ENCODE measurements around the gene CWH43. TPM values are rescaled to one million over a fixed set of nuclear protein-coding genes. Genes with fewer than 3 reads are reported as not detected.
"Not testable (repeated sequence)": the region's sequence is repeated elsewhere in the genome, so short reads cannot be mapped to it uniquely, and the experiment has no call there.

Gene CWH43
- polyA plus RNA-seq, 3 donors: 5.5 to 8.0 (median 6.9) TPM

DNA sequence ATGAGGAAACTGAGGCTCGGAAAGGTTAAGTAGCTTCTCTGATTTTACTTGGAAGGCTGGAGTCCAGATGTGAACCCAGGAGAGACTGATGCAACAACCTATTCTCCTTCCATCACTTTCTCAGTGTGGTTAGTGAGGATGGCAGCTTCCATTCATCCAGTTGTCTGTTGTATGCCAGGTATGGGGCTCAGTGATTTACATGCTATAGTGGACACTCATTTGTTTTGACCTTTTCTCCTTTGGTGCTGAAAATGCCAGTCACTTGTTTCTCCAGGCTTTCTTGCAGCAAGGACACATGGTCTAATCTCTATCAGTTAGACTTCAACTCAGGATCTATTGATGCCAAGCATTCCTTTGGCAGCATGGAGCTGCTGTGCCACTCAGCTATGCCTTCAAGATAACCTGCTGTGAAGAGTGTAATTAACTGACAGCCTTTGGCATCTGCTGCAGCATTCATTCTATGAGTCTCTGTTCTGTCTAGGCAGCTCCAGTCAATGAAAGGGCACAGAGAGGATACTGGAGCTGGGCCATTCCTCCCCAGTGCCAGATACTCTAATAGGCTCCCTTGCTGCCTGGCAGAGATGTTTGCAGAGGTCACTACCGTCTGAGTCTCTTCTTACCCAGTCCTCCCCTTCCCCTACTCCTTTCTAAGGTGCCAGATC lies 11.0 kb upstream of the CWH43 start:
- no peak for DNase-seq (ENCODE audit: low read depth in 3 of 3, low spot score in 2 of 3)

- DNase-seq (ENCODE audit: low read depth in 3 of 3, low spot score in 2 of 3): no peak
These were observed 10.0 kb upstream of the CWH43 start for GRCh38 chr4:48976041-48976440.

DNA sequence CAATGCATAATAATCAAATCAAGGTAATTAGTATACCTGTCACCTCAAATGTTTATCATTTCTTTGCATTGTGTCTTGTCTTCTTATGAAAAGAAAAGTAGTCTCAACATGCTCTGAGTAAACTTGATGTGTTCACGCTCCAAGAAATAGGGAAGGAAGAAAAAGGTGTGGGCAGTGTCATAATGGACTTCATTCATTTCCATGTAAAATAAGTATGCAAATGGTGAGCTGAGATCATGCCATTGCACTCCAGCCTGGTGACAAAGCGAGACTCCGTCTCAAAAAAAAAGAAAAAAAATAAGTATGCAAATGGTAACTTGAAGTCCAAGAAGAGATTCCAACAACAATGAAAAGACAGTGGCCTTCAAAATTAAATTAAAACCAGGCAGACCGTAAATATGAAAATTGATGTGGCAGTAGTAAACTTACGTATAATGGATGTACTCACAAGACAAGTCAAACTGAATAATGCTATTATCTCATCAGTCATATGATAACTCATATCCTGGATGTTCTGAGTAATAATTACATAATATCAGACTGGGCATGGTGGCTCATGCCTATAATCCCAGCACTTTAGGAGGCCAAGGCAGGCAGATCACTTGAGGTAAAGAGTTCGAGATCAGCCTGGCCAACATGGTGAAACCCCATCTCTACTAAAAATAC lies 6.0 kb upstream of the CWH43 start:
- DNase-seq (ENCODE audit: low read depth in 3 of 3, low spot score in 2 of 3): no peak

DNA sequence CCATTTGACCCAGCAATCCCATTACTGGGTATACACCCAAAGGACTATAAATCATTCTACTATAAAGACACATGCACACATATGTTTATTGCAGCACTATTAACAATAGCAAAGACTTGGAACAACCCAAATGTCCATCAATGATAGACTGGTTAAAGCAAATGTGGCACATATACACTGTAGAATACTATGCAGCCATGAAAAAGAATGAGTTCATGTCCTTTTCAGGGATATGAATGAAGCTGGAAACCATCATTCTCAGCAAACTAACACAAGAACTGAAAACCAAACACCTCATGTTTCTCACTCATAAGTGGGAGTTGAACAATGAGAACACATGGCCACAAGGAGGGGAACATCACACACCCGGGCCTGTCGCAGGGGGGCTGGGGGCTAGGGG lies 2.1 kb upstream of the CWH43 start:
- DNase-seq (ENCODE audit: low read depth in 3 of 3, low spot score in 2 of 3): not testable (repeated sequence)

- no peak for DNase-seq (ENCODE audit: low read depth in 3 of 3, low spot score in 2 of 3)
These were observed 486 bp upstream of the CWH43 start for GRCh38 chr4:48985602-48985975.

GRCh38 chr4:48986654-48987164 lies 634 bp downstream of the CWH43 start:
- DNase-seq (ENCODE audit: low read depth in 3 of 3, low spot score in 2 of 3): no peak

DNA sequence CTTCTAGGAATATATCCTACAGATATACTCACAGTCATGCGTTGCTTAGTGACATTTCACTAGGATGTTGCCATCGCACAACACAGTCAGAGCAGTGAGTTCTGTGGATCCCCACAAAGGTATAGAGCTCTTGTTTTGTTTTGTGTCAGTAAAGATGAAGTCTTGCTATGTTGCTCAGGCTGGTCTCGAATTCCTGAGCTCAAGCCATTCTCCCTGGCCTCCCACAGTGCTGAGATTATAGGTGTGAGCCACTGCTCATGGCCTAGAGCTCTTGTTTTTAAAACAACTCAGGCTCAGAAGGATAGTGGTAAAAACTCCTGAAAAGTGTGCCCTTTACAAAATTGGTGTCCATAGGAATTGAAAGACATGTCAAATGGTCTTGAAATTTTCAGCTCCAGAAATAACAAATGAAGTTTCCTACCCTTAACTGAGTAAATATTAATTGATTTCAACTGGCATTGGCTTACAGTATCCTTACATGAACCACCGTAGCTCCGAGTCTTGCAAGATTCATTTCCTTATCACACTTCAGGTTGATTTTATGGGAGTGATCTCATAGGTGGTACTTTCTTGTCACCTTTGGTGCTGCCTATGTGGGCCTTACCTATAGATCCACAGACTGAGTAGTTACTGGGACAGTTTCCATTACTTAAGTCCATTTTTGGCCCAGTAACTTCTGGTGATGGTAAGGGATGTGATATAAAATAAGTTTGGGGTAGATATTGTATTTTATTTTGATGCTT lies 3.6 kb downstream of the CWH43 start:
- no peak for DNase-seq (ENCODE audit: low read depth in 3 of 3, low spot score in 2 of 3)

DNA sequence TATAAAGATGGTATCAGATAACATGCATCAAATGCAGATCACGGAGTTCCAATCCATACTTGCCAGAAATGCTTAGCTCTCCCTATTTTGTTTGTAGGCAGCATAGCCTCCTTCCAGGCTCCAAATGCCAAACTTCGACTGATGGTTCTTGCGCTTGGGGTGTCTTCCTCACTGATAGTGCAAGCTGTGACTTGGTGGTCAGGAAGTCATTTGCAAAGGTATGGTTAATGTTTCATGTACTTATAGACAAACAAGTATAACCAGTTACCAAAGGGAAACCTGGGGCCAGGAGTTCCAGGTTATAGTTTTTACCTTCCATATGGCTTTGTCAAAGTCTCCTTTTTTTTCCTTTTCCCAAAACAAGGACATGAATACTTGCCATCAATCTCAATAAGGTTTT lies 5.3 kb downstream of the CWH43 start:
- no peak for DNase-seq (ENCODE audit: low read depth in 3 of 3, low spot score in 2 of 3)

GRCh38 chr4:48997962-48998361 lies 11.9 kb downstream of the CWH43 start:
- no peak for DNase-seq (ENCODE audit: low read depth in 3 of 3, low spot score in 2 of 3)

- DNase-seq (ENCODE audit: low read depth in 3 of 3, low spot score in 2 of 3): no peak
These were observed 12.4 kb downstream of the CWH43 start for GRCh38 chr4:48998440-48998839.

DNA sequence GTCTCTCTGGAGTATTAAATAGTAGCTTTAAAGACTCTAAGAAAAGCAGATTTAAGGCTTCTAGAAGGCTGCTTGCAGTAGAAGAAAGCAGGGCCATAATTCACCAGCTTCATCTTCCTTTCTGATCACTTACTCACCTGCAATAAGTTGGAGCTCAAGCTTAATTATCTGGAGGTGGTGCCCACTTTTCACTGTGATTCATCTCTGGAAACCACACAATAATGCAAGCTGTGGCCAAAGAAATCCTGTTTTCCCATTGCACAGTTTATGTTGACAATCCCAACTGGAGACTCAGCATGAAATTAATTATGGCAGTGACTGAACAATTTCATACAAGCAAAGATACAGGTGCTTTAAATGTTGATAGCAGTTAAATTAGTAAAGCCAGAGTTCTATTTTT lies 14.7 kb downstream of the CWH43 start:
- no peak for DNase-seq (ENCODE audit: low read depth in 3 of 3, low spot score in 2 of 3)

- DNase-seq (ENCODE audit: low read depth in 3 of 3, low spot score in 2 of 3): no peak
These were observed 16.9 kb downstream of the CWH43 start for GRCh38 chr4:49002931-49003330.

DNA sequence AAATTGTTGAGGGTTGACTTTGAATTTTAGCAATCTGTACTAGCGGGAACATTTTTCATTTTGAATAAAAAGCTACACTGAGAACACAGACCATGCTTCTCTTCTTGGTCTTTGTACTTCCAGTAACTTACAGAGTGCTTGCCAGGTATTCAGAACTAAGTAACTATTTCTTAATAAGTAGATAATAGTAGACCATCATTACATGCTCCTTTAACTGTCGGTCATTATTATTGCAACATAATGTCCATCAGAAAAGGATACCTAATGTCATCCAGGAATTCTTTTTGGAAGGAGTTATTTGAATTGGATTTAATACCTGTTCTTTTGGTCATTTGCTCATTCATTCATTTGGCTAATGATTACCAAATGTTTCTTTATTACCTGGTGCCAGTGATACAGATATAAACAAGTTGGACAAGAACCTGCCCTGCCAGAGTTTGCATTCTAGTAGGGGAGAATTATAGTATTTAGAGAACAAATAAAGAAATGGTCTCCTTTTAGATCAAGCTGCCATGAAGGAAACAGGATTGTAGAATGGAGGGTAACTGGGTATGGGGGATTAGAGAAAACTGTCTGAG lies 32.7 kb downstream of the CWH43 start:
- DNase-seq (ENCODE audit: low read depth in 3 of 3, low spot score in 2 of 3): no peak

GRCh38 chr4:49032440-49033161 lies 46.5 kb downstream of the CWH43 start:
- DNase-seq (ENCODE audit: low read depth in 3 of 3, low spot score in 2 of 3): no peak

DNA sequence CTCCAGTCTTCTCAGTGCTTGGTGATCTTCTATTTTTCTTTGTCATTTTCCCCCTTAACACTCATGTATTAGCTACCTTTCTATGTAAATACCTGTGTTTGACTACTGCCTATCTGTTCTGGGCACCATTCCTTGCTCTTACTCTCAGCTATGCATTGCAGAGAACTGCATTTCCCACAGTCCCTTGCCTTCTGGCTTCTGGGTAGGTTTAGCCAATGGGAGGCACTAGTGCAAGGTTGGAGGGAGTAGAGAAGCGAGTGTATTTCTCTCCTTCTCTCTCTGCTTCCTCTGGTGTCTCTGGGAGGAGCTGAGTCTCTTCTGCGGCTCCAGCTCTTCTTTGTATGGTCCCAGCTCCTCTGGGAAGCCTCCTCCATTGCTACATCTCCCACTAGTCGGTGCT lies 50.5 kb downstream of the CWH43 start:
- DNase-seq (ENCODE audit: low read depth in 3 of 3, low spot score in 2 of 3): no peak

DNA sequence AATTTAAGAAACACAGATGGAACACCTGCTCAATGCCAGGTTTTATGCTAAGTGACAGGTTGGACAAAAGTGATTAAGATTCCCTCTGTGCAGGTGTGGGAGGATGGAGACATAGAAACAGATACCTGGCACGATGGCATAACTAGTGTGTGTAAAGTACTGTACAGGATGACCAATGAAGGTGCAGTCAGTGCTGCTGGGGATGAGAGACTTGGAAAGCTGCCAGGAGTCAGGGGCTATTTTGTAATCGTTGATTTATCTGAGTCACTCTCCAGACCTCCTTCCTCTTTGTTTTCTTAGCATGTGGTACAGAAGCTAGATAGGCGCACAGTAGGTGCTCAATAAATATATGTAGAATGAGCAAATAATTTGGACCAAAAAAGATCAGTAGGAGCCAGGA lies 58.2 kb downstream of the CWH43 start:
- no peak for DNase-seq (ENCODE audit: low read depth in 3 of 3, low spot score in 2 of 3)

DNA sequence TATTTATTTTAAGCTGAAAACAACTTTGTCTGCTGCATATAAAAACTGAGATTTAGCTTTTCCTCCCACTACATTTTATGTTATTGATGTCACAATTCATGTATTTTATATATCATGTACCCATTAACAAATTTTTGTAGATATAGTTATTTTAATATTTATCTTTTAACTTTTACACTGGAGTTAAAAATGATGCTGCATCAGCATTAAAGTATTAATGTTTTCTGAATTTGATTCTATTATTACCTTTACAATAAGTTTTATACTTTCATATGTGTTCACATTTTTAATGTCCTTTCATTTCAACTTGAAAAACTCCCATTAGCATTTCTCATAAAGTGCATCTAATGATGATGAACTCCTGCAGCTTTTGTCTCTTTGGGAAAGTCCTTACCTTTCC lies 72.2 kb downstream of the CWH43 start:
- no peak for DNase-seq (ENCODE audit: low read depth in 3 of 3, low spot score in 2 of 3)

- DNase-seq (ENCODE audit: low read depth in 3 of 3, low spot score in 2 of 3): no peak
These were observed 77.6 kb downstream of the CWH43 start for GRCh38 chr4:49063670-49064069.

DNA sequence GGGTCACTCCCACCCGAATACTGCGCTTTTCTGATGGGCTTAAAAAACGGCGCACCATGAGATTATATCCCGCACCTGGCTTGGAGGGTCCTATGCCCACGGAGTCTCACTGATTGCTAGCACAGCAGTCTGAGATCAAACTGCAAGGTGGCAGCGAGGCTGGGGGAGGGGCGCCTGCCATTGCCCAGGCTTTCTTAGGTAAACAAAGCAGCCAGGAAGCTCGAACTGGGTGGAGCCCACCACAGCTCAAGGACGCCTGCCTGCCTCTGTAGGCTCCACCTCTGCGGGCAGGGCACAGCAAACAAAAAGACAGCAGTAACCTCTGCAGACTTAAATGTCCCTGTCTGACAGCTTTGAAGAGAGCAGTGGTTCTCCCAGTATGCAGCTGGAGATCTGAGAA lies 86.1 kb downstream of the CWH43 start:
- not testable (repeated sequence) for DNase-seq (ENCODE audit: low read depth in 3 of 3, low spot score in 2 of 3)

GRCh38 chr4:49091883-49092282 lies 105.8 kb downstream of the CWH43 start:
- DNase-seq (ENCODE audit: low read depth in 3 of 3, low spot score in 2 of 3): not testable (repeated sequence)

Measured in right renal cortex interstitium (tissue), 3 donors.